GM21723 (cell line): ENCODE measurements around the gene PLCD3.
A peak's percentile ranks its signal among the peaks of the same experiment; 100 is the strongest.

Experiments
- ATAC-seq: cut with Tn5 transposase; IDR thresholded peaks from one replicate; pipeline ENCODE4 v1.9.1; 2021; ENCODE audit warnings: mild to moderate bottlenecking, moderate library complexity; ENCODE audit not compliant: unreplicated experiment

PLCD3 gene

DNA sequence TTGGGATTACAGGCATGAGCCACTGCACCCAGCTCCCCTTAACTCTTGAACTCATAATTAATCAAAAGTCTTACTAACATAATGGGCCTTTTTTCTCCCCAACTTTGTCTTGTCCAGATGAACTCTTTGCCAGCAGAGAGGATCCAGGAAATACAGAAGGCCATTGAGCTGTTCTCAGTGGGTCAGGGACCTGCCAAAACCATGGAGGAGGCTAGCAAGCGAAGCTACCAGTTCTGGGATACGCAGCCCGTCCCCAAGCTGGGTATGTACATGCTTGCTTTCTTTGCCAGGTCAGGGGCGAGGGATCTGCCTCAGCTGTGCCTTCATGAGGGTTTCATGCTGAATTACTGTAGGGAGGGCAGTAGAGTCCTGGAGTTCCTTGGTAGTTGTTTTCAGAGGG, 45.9 kb downstream of the PLCD3 start:
- ATAC-seq = no peak

DNA sequence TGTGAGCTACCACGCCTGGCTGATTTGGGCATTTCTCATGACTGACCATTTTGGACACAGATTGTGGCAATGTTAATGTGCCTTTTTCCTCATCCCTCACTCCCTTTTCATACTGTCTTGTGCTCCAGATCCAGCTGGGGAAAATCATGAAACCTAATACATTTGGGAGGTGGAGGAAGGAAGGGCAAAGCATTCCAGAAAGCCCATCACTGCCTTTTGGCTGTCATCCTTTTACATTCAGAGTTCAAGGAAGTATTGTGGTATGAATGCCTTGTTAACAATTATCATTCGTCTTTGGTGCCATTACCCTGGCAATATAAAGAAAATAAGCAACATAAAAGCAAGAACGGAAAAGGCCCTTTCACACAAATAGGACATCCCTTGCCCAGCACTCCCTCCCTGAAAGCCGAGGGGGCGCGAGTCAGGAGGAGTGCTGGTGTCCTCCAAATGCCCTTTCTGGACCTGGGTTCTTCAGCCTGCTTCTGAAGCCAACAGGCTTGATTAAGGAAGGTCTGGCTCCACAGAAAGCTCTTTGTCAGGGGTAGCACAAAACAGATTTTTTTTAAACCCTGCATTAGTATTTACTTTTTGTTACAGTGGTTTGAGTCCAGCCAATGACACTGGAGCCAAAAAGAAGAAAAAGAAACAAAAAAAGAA, 51.1 kb downstream of the PLCD3 start:
- no peak for ATAC-seq

DNA sequence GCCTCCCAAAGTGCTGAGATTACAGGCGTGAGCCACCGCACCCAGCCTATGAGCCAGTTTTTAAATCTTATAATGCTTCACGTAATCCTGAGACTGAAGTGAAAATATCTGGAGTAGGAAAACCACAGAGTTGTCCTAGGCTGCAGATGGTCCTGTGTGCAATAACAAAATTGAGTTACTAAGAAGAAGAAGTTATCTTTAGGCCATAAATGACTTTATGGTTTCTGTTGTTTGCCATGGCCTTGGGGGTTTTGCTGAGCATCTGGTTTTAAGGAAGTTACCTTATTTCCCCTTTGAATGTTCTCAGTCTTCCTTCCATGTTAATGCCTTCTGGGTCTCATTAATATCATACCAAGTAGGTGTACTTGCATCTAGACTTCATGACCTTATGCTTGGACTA, 54.7 kb downstream of the PLCD3 start:
- no peak for ATAC-seq

DNA sequence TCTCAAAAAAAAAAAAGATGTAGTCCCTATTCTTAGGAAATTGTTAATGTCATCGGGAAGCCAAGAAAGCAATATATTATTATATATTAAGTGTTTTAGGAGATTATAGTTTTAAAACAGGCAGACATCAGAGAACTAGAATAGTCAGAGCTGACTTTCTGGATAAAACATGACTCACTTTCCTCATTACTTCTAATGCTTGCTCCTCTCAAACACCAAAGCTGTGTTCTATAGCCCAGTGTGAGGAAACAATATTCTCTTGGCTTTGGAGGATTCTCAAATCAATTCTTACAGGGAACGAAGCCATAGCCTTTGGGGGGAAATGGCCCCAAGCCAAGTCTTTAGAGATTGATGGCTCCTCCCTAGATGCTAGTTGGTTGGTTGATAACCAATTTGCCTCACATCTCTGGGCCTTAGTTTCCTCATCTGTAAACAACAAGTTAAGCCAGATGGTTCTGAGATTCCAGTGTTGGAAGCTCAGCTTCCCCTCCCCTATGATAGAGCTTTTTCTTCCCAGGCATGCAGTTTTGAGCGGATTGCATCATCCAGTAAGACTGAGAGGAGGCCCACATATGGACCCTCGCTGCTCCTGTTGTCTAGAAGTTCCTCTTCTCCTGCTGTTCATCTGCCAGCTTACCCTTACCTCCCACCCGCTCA, 58.8 kb downstream of the PLCD3 start:
- no peak for ATAC-seq

DNA sequence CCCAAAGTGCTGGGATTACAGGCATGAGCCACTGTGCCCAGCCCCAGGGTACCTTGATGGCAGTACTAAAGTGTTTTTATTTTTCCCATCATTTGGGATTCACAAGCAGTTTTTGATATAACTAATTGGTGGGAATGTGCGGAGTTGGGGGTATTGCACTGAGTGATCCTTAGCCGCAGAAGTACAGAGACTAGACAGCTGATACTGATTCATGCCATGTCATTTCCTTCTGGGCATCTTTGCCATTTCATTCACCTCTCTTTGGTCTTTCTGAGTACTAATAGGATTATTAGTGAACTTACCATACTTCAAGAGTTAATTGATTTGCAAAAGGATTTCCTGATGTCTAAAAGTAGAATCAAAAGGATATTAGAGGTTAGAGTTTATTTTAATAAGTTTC, 61.5 kb downstream of the PLCD3 start:
- no peak for ATAC-seq

DNA sequence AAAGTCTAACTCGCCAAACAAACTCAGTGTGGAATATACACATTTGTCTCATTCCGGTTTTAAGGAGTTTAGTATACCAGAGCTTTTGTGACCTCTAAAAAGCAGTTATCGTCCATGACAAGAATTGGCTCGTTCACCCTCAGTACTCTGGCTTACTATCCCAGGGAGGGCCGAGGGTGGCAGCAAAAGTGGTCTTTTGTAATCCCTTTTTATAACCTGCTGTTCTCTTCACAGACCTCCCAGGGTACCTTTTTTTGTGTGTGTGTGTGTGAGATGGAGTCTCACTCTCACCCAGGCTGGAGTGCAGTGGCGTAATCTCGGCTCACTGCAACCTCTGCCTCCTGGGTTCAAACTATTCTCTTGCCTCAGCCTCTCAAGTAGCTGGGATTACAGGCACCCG, 62.3 kb downstream of the PLCD3 start:
- ATAC-seq = no peak

DNA sequence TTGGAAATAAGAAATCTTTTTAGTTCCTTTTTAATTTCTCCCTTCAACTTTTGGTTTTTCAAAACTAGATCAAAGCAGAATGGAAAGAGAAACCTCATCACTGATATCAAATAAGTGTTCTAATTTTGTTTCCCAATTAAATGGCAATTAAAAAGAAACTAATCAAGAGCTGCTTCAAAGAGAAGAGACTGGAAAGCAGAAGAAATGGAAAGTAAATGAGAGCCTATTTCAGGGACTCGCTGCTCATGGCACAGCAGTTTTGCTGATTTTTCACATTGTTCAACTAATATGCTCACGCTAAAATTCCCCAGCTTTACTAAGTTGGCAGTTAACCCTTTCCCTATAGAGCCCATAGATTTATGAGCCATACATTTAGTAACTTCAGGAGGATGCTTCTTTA, 64.7 kb downstream of the PLCD3 start:
- ATAC-seq = no peak

DNA sequence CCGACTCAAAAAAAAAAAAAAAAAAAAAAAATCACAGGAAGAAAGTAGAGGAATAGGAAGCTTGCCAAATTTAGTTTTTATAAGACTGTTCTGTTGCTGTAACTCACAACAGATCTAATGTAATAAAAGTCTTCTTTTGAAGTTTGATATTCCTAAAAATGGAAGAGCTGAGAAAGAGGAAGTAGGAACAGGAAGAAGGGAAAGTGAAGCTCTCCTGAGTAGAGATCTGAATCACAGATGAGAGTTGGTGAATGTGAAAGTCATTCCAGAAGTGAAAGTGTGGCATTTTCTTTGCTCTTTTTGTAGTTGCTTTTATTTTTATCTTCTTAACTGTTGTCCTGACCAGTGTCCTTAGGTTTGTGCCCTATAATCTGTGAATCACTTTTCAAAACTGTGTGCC, 69.1 kb downstream of the PLCD3 start:
- ATAC-seq = no peak

DNA sequence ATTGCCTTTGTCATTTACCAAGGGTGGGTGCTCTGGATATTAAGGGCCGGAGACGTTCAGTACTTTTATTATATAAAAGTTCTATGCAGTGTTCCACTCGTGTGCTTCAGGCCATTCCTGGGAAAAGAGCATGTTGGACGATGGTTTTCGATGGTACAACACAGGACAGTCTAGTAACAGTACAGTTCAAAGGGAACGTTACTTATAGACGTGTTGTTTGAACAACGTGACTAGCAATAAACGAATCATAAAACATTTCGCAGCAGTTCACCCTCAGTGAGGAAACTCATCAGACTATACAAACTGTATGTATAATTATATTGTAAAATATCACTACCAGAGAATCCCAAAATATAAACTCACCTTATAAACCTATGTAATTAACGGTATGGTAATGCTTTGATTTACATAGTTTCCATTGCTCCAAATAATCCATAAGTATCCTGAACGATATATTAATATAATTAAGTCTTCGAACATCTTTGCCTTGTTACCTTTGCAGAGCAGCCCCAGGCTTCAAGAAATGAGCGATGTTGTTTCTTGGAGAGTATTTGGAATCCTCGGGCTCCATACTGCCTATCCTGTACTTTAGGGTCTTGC, 70.6 kb downstream of the PLCD3 start:
- ATAC-seq = no peak

DNA sequence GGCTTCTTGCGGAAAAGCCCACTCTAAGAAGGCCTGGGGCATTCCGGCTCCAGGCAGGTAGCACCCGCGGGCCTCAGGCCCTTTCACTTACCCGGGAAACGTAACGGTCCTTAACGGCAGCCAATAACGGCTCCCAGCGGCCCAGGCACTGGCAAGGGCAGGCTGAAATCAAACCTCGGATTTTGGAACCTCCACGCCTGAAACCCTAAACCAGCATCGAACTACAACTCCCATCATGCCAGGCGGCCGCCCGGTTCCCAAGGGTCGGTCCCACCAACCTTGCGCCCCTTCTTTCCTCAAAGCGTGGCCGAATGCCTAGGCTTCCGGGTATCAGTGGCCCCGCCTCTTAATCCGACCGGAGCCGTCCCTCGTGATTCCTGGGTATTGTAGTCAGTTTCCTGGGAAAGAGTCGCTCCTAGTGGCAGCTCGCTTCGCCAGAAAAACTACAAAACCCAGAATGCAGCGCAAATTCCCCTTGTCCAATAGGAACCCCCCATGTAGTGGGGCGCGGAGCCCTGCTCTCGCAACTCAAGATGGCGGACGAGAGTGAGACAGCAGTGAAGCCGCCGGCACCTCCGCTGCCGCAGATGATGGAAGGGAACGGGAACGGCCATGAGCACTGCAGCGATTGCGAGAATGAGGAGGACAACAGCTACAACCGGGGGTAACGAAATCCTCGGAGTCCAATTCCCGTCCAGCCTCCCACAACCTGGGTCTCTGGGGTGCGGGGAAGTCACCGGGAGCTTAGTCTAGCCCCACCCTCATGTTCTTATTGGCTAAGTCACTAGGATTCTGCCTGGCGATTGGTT, 71.3 kb downstream of the PLCD3 start, which contains the start of gene NMT1:
Gene NMT1, plus strand, starts transcription at position 521 of the 809 bp plus-strand sequence. Its CDS starts 13 bp downstream, at position 534.
- ATAC-seq = peak; percentile 88

DNA sequence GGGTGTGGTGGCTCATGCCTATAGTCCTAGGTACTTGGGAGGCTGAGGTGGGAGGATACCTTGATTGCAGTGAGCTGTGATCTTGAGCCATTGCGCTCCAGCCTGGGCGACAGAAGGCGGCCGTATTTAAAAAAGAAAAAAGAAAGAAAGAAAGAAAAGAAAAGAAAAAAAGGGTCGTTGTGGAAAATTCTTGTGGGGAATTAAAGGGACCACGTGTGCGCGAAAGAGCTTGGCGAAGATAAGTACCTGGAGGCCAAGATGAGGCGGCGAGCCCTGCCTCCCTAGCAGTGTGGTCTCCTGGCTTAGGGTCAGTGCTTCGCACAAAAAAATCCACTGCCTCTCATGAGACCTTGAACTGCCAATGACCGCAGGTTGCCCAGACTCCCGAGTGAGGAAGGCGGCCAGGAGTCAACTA, 71.9 kb downstream of the PLCD3 start:
- ATAC-seq = no peak
